HEK293 (cell line): ENCODE measurements around the gene IKZF1.

Experiments
- CTCF ChIA-PET: fragments of 350-600 bp; formaldehyde crosslinking; extraction: SDS; loops from one replicate; lab custom pipeline; 2021; ENCODE audit warnings: antibody characterized with exemption; lab: Yijun Ruan, JAX
- POLR2A ChIA-PET: fragments of 300-600 bp; formaldehyde crosslinking; extraction: SDS; loops from one replicate; lab custom pipeline; 2020; ENCODE audit warnings: antibody characterized with exemption, inconsistent platforms; lab: Yijun Ruan, JAX
- H3K27ac ChIP-seq: fragments of 200-500 bp; sonication (Bioruptor generic); 2 replicates; pipeline ENCODE4 v1.5.1; 2014; ENCODE audit warnings: low read depth, low read length, control low read depth, inconsistent platforms; ENCODE audit errors: extremely low read depth
- H3K36me3 ChIP-seq, 2 experiments: fragments of 200-500 bp in 1 of 2; sonication (Bioruptor generic) in 1 of 2; 1 replicate in 1 of 2; 2 replicates in 1 of 2; pipeline ENCODE4 v1.5.1; 2014 to 2017; ENCODE audit warnings: inconsistent platforms in 2 of 2, low read length in 2 of 2; ENCODE audit not compliant: control insufficient read depth in 2 of 2, insufficient read depth in 1 of 2
- H3K4me1 ChIP-seq: fragments of 200-500 bp; sonication (Bioruptor generic); 2 replicates; pipeline ENCODE4 v1.5.1; 2014; ENCODE audit warnings: mild to moderate bottlenecking, low read length, inconsistent platforms; ENCODE audit not compliant: control insufficient read depth, insufficient read depth
- H3K4me3 ChIP-seq: 2 replicates; pipeline ENCODE4 v1.5.1; 2011; ENCODE audit warnings: low read depth, mild to moderate bottlenecking, control low read depth, low read length, moderate library complexity
- H3K9me3 ChIP-seq: fragments of 200-500 bp; sonication (Bioruptor generic); 2 replicates; pipeline ENCODE4 v1.5.1; 2014; ENCODE audit warnings: low read depth, low read length, inconsistent platforms; ENCODE audit not compliant: control insufficient read depth, insufficient read depth
- BCL11B ChIP-seq: fragments of 450-650 bp; formaldehyde crosslinking; IDR thresholded peaks from 2 replicates; pipeline ENCODE4 v1.5.1; 2016; ENCODE audit warnings: low read depth, missing biosample characterization, missing genetic modification characterization
- GLIS2 ChIP-seq: fragments of 450-650 bp; formaldehyde crosslinking; IDR thresholded peaks from 2 replicates; pipeline ENCODE4 v1.5.1; 2016; ENCODE audit warnings: missing biosample characterization, missing genetic modification characterization
- KLF8 ChIP-seq: fragments of 450-650 bp; formaldehyde crosslinking; IDR thresholded peaks from 2 replicates; pipeline ENCODE4 v1.5.1; 2016; ENCODE audit warnings: missing biosample characterization, missing genetic modification characterization
- KLF9 ChIP-seq: fragments of 450-650 bp; formaldehyde crosslinking; IDR thresholded peaks from 2 replicates; pipeline ENCODE4 v1.5.1; 2016; ENCODE audit warnings: missing biosample characterization, missing genetic modification characterization, low read depth
- MEIS1 ChIP-seq: sonication (generic); formaldehyde crosslinking; IDR thresholded peaks from 2 replicates; pipeline ENCODE4 v1.8.1; 2022; ENCODE audit warnings: missing genetic modification reagents, mild to moderate bottlenecking, borderline replicate concordance
- SP2 ChIP-seq: fragments of 450-650 bp; formaldehyde crosslinking; IDR thresholded peaks from 2 replicates; pipeline ENCODE4 v1.5.1; 2016; ENCODE audit warnings: missing biosample characterization, missing genetic modification characterization
- ZNF10 ChIP-seq: fragments of 450-650 bp; formaldehyde crosslinking; IDR thresholded peaks from 2 replicates; pipeline ENCODE4 v1.5.1; 2017; ENCODE audit warnings: missing biosample characterization, missing genetic modification characterization
- ZNF155 ChIP-seq: fragments of 450-650 bp; formaldehyde crosslinking; IDR thresholded peaks from 2 replicates; pipeline ENCODE4 v1.5.1; 2016; ENCODE audit warnings: missing biosample characterization, missing genetic modification characterization
- ZNF19 ChIP-seq: fragments of 450-650 bp; formaldehyde crosslinking; IDR thresholded peaks from 2 replicates; pipeline ENCODE4; 2016; ENCODE audit warnings: missing biosample characterization, missing genetic modification characterization, low read depth
- ZNF211 ChIP-seq: fragments of 450-650 bp; formaldehyde crosslinking; IDR thresholded peaks from 2 replicates; pipeline ENCODE4 v1.5.1; 2016; ENCODE audit warnings: low read depth, missing biosample characterization, missing genetic modification characterization
- ZNF423 ChIP-seq: fragments of 450-650 bp; formaldehyde crosslinking; IDR thresholded peaks from 2 replicates; pipeline ENCODE4 v1.5.1; 2016; ENCODE audit warnings: missing biosample characterization, missing genetic modification characterization
- ZNF501 ChIP-seq: fragments of 450-650 bp; formaldehyde crosslinking; IDR thresholded peaks from 2 replicates; pipeline ENCODE4 v1.5.1; 2016; ENCODE audit warnings: missing biosample characterization, missing genetic modification characterization
- ZNF624 ChIP-seq: fragments of 450-650 bp; formaldehyde crosslinking; IDR thresholded peaks from 2 replicates; pipeline ENCODE4 v1.5.1; 2017; ENCODE audit warnings: missing biosample characterization, missing genetic modification characterization
- ZNF626 ChIP-seq: fragments of 450-650 bp; sonication (Bioruptor Pico); formaldehyde crosslinking; IDR thresholded peaks from 2 replicates; pipeline ENCODE4 v1.5.1; 2018; ENCODE audit warnings: missing biosample characterization, missing genetic modification characterization, inconsistent platforms
- ZNF843 ChIP-seq: fragments of 450-650 bp; formaldehyde crosslinking; IDR thresholded peaks from 2 replicates; pipeline ENCODE4 v1.5.1; 2016; ENCODE audit warnings: missing biosample characterization, missing genetic modification characterization
- TF ChIP-seq, protein P1 (sequence below): fragments of 450-650 bp; formaldehyde crosslinking; IDR thresholded peaks from 2 replicates; pipeline ENCODE4 v1.5.1; 2016; ENCODE audit warnings: missing biosample characterization, missing genetic modification characterization
- TF ChIP-seq, protein P2 (sequence below): fragments of 450-650 bp; formaldehyde crosslinking; IDR thresholded peaks from 2 replicates; pipeline ENCODE4 v1.5.1; 2016; ENCODE audit warnings: missing biosample characterization, missing genetic modification characterization, borderline replicate concordance
- TF ChIP-seq, protein P3 (sequence below): IDR thresholded peaks from 2 replicates; pipeline ENCODE4 v1.6.1; 2011; ENCODE audit warnings: mild to moderate bottlenecking, low read depth, low read length, borderline replicate concordance
- TF ChIP-seq, protein P4 (sequence below): fragments of 450-650 bp; formaldehyde crosslinking; IDR thresholded peaks from 2 replicates; pipeline ENCODE4 v1.5.1; 2016; ENCODE audit warnings: missing biosample characterization, missing genetic modification characterization
- TF ChIP-seq, protein P5 (sequence below): fragments of 450-650 bp; formaldehyde crosslinking; conservative IDR thresholded peaks from 2 replicates; pipeline ENCODE4 v1.5.1; 2016; ENCODE audit warnings: low read depth, missing biosample characterization, missing genetic modification characterization

The IKZF1 gene

DNA sequence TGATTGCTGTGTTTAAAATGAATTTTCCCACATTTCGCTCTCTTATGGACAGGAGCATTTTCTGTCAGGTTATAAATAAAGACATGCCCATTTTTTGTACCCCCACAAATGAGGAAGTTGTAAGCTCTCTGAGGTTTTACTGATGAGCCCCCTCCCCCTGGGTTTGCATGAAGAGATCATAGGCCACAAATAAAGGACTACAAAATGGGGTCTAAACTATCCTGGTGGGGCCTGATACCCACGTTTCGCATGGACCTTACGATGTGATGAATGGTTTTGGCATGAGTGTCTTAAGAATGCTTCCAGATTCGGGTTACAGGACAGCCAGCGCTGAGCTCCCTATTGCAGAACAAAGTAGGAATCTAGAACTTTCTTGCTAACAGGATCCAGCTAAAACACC lies 5.8 kb downstream of the IKZF1 start:
- POLR2A ChIA-PET = no interaction called here
- Histone ChIP-seq H3K36me3 (no peaks in the 10 kb centered on the region), H3K4me3 (no peak overlapping the region), H3K9me3 (no peaks in the 10 kb centered on the region), H3K27ac (no peak overlapping the region)
- TF ChIP-seq KLF9 = no peak
- TF ChIP-seq ZNF626 (tag by site-specific recombination) = no peak
- no peak for TF ChIP-seq BCL11B (tag by site-specific recombination)
- TF ChIP-seq, all 188 proteins: peak for 0
- CTCF ChIA-PET = interaction anchor here (0.6 to 0.7 kb wide), 2 partner anchors 210 to 1255 kb away, joined by 3 read pairs; no protein-coding TSS in a partner anchor
- H3K4me1 ChIP-seq = no peaks in the 10 kb centered on the region

DNA sequence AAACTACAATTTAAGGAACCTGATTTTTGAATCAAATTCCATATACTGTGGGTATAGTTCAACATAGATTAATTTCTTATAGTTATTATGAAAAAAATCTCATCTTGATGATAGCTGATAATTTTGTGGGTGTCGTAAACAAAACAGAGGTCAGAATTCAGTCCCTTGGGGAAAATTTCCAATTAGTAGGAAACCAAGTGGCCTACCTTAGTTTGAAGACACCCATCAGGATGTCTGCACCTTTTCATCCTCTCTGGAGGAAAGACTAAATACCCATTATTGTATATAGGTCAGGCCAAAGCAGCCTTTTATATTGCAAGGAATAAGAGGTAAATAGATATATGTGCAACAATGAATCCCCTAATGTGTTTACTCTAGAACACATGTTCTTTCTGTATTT lies 6.4 kb downstream of the IKZF1 start:
- Histone ChIP-seq H3K36me3 (no peaks in the 10 kb centered on the region), H3K27ac (no peak overlapping the region), H3K4me1 (no peaks in the 10 kb centered on the region), H3K4me3 (no peak overlapping the region), H3K9me3 (no peaks in the 10 kb centered on the region)
- CTCF ChIA-PET = interaction anchor here (0.7 kb wide), 1 partner anchor 1255 kb away, joined by 3 read pairs; no protein-coding TSS in a partner anchor
- POLR2A ChIA-PET = no interaction called here
- TF ChIP-seq ZNF10 (no peak), ZNF211 (tag by site-specific recombination) (no peak), ZNF501 (tag by site-specific recombination) (no peak), ZNF843 (tag by site-specific recombination) (no peak), ZNF423 (no peak), ZNF624 (tag by site-specific recombination) (no peak), ZNF19 (tag by site-specific recombination) (no peak), SP2 (no peak), MEIS1 (CRISPR knock-in tag) (no peak), ZNF155 (tag by site-specific recombination) (no peak), KLF8 (no peak), GLIS2 (no peak)
- TF ChIP-seq, protein P1, sequence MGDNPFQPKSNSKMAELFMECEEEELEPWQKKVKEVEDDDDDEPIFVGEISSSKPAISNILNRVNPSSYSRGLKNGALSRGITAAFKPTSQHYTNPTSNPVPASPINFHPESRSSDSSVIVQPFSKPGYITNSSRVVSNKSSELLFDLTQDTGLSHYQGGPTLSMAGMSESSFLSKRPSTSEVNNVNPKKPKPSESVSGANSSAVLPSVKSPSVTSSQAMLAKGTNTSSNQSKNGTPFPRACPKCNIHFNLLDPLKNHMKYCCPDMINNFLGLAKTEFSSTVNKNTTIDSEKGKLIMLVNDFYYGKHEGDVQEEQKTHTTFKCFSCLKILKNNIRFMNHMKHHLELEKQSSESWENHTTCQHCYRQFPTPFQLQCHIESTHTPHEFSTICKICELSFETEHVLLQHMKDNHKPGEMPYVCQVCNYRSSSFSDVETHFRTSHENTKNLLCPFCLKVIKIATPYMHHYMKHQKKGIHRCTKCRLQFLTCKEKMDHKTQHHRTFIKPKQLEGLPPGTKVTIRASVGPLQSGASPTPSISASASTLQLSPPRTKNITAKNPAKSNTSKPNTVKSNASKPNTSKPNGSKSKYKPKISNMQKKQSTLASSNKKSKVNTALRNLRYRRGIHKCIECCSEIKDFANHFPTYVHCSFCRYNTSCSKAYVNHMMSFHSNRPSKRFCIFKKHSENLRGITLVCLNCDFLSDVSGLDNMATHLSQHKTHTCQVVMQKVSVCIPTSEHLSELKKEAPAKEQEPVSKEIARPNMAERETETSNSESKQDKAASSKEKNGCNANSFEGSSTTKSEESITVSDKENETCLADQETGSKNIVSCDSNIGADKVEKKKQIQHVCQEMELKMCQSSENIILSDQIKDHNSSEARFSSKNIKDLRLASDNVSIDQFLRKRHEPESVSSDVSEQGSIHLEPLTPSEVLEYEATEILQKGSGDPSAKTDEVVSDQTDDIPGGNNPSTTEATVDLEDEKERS = no peak
- TF ChIP-seq, protein P2, sequence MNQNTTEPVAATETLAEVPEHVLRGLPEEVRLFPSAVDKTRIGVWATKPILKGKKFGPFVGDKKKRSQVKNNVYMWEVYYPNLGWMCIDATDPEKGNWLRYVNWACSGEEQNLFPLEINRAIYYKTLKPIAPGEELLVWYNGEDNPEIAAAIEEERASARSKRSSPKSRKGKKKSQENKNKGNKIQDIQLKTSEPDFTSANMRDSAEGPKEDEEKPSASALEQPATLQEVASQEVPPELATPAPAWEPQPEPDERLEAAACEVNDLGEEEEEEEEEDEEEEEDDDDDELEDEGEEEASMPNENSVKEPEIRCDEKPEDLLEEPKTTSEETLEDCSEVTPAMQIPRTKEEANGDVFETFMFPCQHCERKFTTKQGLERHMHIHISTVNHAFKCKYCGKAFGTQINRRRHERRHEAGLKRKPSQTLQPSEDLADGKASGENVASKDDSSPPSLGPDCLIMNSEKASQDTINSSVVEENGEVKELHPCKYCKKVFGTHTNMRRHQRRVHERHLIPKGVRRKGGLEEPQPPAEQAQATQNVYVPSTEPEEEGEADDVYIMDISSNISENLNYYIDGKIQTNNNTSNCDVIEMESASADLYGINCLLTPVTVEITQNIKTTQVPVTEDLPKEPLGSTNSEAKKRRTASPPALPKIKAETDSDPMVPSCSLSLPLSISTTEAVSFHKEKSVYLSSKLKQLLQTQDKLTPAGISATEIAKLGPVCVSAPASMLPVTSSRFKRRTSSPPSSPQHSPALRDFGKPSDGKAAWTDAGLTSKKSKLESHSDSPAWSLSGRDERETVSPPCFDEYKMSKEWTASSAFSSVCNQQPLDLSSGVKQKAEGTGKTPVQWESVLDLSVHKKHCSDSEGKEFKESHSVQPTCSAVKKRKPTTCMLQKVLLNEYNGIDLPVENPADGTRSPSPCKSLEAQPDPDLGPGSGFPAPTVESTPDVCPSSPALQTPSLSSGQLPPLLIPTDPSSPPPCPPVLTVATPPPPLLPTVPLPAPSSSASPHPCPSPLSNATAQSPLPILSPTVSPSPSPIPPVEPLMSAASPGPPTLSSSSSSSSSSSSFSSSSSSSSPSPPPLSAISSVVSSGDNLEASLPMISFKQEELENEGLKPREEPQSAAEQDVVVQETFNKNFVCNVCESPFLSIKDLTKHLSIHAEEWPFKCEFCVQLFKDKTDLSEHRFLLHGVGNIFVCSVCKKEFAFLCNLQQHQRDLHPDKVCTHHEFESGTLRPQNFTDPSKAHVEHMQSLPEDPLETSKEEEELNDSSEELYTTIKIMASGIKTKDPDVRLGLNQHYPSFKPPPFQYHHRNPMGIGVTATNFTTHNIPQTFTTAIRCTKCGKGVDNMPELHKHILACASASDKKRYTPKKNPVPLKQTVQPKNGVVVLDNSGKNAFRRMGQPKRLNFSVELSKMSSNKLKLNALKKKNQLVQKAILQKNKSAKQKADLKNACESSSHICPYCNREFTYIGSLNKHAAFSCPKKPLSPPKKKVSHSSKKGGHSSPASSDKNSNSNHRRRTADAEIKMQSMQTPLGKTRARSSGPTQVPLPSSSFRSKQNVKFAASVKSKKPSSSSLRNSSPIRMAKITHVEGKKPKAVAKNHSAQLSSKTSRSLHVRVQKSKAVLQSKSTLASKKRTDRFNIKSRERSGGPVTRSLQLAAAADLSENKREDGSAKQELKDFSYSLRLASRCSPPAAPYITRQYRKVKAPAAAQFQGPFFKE (tag by site-specific recombination) = no peak
- TF ChIP-seq, protein P3, sequence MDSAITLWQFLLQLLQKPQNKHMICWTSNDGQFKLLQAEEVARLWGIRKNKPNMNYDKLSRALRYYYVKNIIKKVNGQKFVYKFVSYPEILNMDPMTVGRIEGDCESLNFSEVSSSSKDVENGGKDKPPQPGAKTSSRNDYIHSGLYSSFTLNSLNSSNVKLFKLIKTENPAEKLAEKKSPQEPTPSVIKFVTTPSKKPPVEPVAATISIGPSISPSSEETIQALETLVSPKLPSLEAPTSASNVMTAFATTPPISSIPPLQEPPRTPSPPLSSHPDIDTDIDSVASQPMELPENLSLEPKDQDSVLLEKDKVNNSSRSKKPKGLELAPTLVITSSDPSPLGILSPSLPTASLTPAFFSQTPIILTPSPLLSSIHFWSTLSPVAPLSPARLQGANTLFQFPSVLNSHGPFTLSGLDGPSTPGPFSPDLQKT = no peak
- TF ChIP-seq, protein P4, sequence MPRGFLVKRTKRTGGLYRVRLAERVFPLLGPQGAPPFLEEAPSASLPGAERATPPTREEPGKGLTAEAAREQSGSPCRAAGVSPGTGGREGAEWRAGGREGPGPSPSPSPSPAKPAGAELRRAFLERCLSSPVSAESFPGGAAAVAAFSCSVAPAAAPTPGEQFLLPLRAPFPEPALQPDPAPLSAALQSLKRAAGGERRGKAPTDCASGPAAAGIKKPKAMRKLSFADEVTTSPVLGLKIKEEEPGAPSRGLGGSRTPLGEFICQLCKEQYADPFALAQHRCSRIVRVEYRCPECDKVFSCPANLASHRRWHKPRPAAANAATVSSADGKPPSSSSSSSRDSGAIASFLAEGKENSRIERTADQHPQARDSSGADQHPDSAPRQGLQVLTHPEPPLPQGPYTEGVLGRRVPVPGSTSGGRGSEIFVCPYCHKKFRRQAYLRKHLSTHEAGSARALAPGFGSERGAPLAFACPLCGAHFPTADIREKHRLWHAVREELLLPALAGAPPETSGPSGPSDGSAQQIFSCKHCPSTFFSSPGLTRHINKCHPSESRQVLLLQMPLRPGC (tag by site-specific recombination) = no peak
- TF ChIP-seq, protein P5, sequence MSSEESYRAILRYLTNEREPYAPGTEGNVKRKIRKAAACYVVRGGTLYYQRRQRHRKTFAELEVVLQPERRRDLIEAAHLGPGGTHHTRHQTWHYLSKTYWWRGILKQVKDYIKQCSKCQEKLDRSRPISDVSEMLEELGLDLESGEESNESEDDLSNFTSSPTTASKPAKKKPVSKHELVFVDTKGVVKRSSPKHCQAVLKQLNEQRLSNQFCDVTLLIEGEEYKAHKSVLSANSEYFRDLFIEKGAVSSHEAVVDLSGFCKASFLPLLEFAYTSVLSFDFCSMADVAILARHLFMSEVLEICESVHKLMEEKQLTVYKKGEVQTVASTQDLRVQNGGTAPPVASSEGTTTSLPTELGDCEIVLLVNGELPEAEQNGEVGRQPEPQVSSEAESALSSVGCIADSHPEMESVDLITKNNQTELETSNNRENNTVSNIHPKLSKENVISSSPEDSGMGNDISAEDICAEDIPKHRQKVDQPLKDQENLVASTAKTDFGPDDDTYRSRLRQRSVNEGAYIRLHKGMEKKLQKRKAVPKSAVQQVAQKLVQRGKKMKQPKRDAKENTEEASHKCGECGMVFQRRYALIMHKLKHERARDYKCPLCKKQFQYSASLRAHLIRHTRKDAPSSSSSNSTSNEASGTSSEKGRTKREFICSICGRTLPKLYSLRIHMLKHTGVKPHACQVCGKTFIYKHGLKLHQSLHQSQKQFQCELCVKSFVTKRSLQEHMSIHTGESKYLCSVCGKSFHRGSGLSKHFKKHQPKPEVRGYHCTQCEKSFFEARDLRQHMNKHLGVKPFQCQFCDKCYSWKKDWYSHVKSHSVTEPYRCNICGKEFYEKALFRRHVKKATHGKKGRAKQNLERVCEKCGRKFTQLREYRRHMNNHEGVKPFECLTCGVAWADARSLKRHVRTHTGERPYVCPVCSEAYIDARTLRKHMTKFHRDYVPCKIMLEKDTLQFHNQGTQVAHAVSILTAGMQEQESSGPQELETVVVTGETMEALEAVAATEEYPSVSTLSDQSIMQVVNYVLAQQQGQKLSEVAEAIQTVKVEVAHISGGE (tag by site-specific recombination) = no peak
